Keratinocyte (primary cell): Measurements from ENCODE around the gene PTGES2.

Experiments
- EZH2 ChIP-seq: IDR thresholded peaks from one replicate; pipeline ENCODE4 v1.6.1; 2012; ENCODE audit warnings: inconsistent platforms, mild to moderate bottlenecking, low read length, moderate library complexity
- TF ChIP-seq, protein P1 (sequence below), 3 experiments: IDR thresholded peaks in 1 of 3; conservative IDR thresholded peaks in 1 of 3; optimal IDR thresholded peaks in 1 of 3; 2 replicates in 2 of 3; 3 replicates in 1 of 3; pipeline versions ENCODE3 to v1.5.1; 2011; ENCODE audit warnings: low read length in 3 of 3, mild to moderate bottlenecking in 3 of 3, moderate library complexity in 2 of 3, control low read depth in 1 of 3, inconsistent platforms in 1 of 3; ENCODE audit not compliant: insufficient read depth in 2 of 3; ENCODE audit errors: extremely low read depth in 1 of 3

DNA sequence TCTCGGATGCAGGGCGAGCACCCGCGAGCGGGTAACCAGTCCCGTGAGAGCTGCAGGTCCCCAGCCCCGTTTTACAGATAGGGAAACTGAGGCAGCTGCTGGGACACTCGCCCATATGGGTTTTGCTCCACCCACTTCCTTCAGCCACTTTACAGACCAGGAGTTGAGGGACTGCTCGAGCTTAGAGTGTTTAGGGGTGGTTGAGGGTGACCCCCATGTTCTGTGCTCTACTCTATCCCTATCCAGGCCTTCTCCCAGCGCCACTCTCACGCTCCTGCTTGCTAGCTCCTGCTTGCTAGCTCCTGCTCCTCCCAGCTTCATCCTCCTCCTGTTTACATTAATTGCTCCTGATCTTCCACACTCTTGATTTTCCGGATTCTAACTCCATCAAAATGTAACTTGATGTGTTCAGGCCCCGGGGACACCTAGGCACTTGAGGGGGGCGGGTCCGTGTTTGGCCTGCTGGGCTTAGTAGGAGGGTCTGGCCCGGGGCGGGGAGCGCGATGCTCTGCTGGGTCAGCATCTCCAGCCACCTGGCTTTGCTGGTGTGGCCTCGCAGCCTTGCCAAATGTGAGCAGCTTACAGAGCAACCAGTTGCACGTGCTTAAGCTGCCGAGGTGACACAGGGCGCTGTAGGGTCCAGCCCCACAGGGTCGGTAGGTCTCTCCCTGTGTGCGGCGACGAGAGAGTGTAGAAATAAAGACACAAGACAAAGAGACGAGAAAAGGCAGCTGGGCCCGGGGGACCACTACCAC, 1.5 kb upstream of the PTGES2 start:
- TF ChIP-seq, protein P1, sequence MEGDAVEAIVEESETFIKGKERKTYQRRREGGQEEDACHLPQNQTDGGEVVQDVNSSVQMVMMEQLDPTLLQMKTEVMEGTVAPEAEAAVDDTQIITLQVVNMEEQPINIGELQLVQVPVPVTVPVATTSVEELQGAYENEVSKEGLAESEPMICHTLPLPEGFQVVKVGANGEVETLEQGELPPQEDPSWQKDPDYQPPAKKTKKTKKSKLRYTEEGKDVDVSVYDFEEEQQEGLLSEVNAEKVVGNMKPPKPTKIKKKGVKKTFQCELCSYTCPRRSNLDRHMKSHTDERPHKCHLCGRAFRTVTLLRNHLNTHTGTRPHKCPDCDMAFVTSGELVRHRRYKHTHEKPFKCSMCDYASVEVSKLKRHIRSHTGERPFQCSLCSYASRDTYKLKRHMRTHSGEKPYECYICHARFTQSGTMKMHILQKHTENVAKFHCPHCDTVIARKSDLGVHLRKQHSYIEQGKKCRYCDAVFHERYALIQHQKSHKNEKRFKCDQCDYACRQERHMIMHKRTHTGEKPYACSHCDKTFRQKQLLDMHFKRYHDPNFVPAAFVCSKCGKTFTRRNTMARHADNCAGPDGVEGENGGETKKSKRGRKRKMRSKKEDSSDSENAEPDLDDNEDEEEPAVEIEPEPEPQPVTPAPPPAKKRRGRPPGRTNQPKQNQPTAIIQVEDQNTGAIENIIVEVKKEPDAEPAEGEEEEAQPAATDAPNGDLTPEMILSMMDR (optimal IDR thresholded peaks at IDR 0.05 in 1 of 3, IDR thresholded peaks at IDR 0.05 in 1 of 3, conservative IDR thresholded peaks at IDR 0.05 in 1 of 3; ENCODE audit: extremely low read depth in 1 of 3, insufficient read depth in 2 of 3, low read length in 3 of 3): no peak
- TF ChIP-seq EZH2: no peak
